Activated CD8-positive, alpha-beta T cell treated with anti-CD3 and anti-CD28 coated beads for 36 hours (primary cell): ENCODE results near the gene CCL4. TPM values are rescaled to one million over a fixed set of nuclear protein-coding genes. Genes with fewer than 3 reads are reported as not detected.
"Not testable (repeated sequence)": the region's sequence is repeated elsewhere in the genome, so short reads cannot be mapped to it uniquely, and the experiment has no call there.

Experiments used
- ATAC-seq: fragments of 200-7000 bp; cut with Tn5 transposase; one replicate; pipeline ENCODE4 v1.10.0; 2021; ENCODE audit warnings: mild to moderate bottlenecking, moderate library complexity
- CTCF ChIA-PET: fragments of 350-600 bp; sonication (Branson Sonifier 250); formaldehyde crosslinking; loops from one replicate; lab custom pipeline; 2021; ENCODE audit warnings: antibody characterized with exemption; lab: Charles Lee
- POLR2A ChIA-PET: fragments of 350-600 bp; sonication (Branson Sonifier 250); formaldehyde crosslinking; loops from one replicate; lab custom pipeline; 2021; ENCODE audit warnings: antibody characterized with exemption; lab: Charles Lee
- DNase-seq: peaks from one replicate; pipeline ENCODE4 v3.0.0-alpha.2; 2020
- H3K27ac Mint-ChIP-seq: one replicate; pipeline ENCODE4 v1.8.0; 2021; ENCODE audit warnings: mild to moderate bottlenecking, mixed read lengths
- H3K27me3 Mint-ChIP-seq: one replicate; pipeline ENCODE4 v1.8.0; 2021; ENCODE audit warnings: mixed read lengths
- H3K36me3 Mint-ChIP-seq: one replicate; pipeline ENCODE4 v1.8.0; 2021; ENCODE audit warnings: low read depth, mixed read lengths
- H3K4me1 Mint-ChIP-seq: one replicate; pipeline ENCODE4 v1.8.0; 2021; ENCODE audit warnings: low read depth, mixed read lengths
- H3K4me3 Mint-ChIP-seq: one replicate; pipeline ENCODE4 v1.8.0; 2021; ENCODE audit warnings: mild to moderate bottlenecking, moderate library complexity, mixed read lengths
- H3K9me3 Mint-ChIP-seq: one replicate; pipeline ENCODE4 v1.8.0; 2021; ENCODE audit warnings: mixed read lengths
- CTCF ChIP-seq: fragments of 200-600 bp; IDR thresholded peaks from one replicate; pipeline ENCODE4 v1.8.0; 2022; ENCODE audit warnings: antibody characterized with exemption, mild to moderate bottlenecking
- intact Hi-C: fragments of 100-400 bp; cut with micrococcal nuclease; formaldehyde crosslinking; loops from one replicate; pipeline ENCODE4 v1.10.0; 2022
- total RNA-seq, 2 experiments: library from RNA; stranded (reverse); gene quantifications; one replicate each; pipeline ENCODE4 v1.2.3, GENCODE V29; 2021

Gene CCL4
- total RNA-seq: 100 to 1,000 TPM; 287 to 290 TPM

- H3K27me3 Mint-ChIP-seq, intact Hi-C loops, H3K9me3 Mint-ChIP-seq: not testable (repeated sequence)
- POLR2A ChIA-PET: interaction anchor here (1.5 to 6.4 kb wide), 2 partner anchors 12 to 15 kb away, joined by 6 to 64 read pairs; partner anchors contain the start of gene CCL3
- ATAC-seq: peak; percentile 74
- H3K4me1 Mint-ChIP-seq: peaks cover 45% of the 10 kb centered on the region
- DNase-seq: peak; percentile 69
- H3K4me3 Mint-ChIP-seq: peak within 1 kb of the TSS; percentile 75
- H3K36me3 Mint-ChIP-seq: peaks cover 12% of the 10 kb centered on the region
- CTCF ChIA-PET: interaction anchor here (1.4 to 2.2 kb wide), 2 partner anchors 31 to 45 kb away, joined by 7 to 8 read pairs; no protein-coding TSS in a partner anchor
- peak within 1 kb of the TSS; percentile 88 for H3K27ac Mint-ChIP-seq
Observed at GRCh38 chr17:36103401-36103975, at the start of gene CCL4. TSS of gene CCL4 (plus strand) at chr17:36103827. CDS start at chr17:36103906, 79 bp downstream.

GRCh38 chr17:36055171-36055570 lies 48.5 kb upstream of the CCL4 start:
- no peak for DNase-seq
- CTCF ChIA-PET: interaction anchor here (1.1 kb wide), 1 partner anchor 10 kb away, joined by 3 read pairs; no protein-coding TSS in a partner anchor
- peaks cover 2% of the 10 kb centered on the region for H3K9me3 Mint-ChIP-seq
- H3K4me1 Mint-ChIP-seq: peaks cover 6% of the 10 kb centered on the region
- ATAC-seq: no peak
- POLR2A ChIA-PET: interaction anchor here (1.0 kb wide), 1 partner anchor 10 kb away, joined by 3 read pairs; no protein-coding TSS in a partner anchor
- peaks cover 8% of the 10 kb centered on the region for H3K27me3 Mint-ChIP-seq
- no peak overlapping the region for H3K27ac Mint-ChIP-seq
- TF ChIP-seq CTCF: no peak
- H3K36me3 Mint-ChIP-seq: peaks cover 1% of the 10 kb centered on the region
- H3K4me3 Mint-ChIP-seq: no peak overlapping the region
- intact Hi-C loops: no loop called here

GRCh38 chr17:36055921-36056520 lies 47.6 kb upstream of the CCL4 start:
- peaks cover under 1% of the 10 kb centered on the region for H3K9me3 Mint-ChIP-seq
- H3K27ac Mint-ChIP-seq: no peak overlapping the region
- H3K4me1 Mint-ChIP-seq: peaks cover 6% of the 10 kb centered on the region
- CTCF ChIA-PET: interaction anchor here (1.3 to 4.4 kb wide), 3 partner anchors 18 to 93 kb away, joined by 4 to 27 read pairs (median 6); no protein-coding TSS in a partner anchor
- no peak overlapping the region for H3K4me3 Mint-ChIP-seq
- ATAC-seq: no peak
- H3K27me3 Mint-ChIP-seq: peaks cover 8% of the 10 kb centered on the region
- DNase-seq: no peak
- intact Hi-C loops: no loop called here
- POLR2A ChIA-PET: interaction anchor here (1.0 kb wide), 1 partner anchor 11 kb away, joined by 3 read pairs; no protein-coding TSS in a partner anchor
- no peak for TF ChIP-seq CTCF
- H3K36me3 Mint-ChIP-seq: peaks cover under 1% of the 10 kb centered on the region

- ChIA-PET CTCF (interaction anchor here (1.1 to 4.4 kb wide), 2 partner anchors 16 to 91 kb away, joined by 4 to 27 read pairs; no protein-coding TSS in a partner anchor), POLR2A (interaction anchor here (1.0 to 1.1 kb wide), 2 partner anchors 8 to 13 kb away, joined by 3 to 4 read pairs; no protein-coding TSS in a partner anchor)
- ATAC-seq (no peak), DNase-seq (no peak)
- no peak overlapping the region for H3K4me3 Mint-ChIP-seq
- no peaks in the 10 kb centered on the region for H3K9me3 Mint-ChIP-seq
- no peak overlapping the region for H3K27ac Mint-ChIP-seq
- peaks cover 8% of the 10 kb centered on the region for H3K27me3 Mint-ChIP-seq
- peaks cover 6% of the 10 kb centered on the region for H3K4me1 Mint-ChIP-seq
- no peak for TF ChIP-seq CTCF
- no peaks in the 10 kb centered on the region for H3K36me3 Mint-ChIP-seq
- intact Hi-C loops: no loop called here
Observed at GRCh38 chr17:36057911-36058310, 45.7 kb upstream of the CCL4 start.

- peaks cover 6% of the 10 kb centered on the region for H3K27me3 Mint-ChIP-seq
- H3K36me3 Mint-ChIP-seq: no peaks in the 10 kb centered on the region
- ATAC-seq: no peak
- H3K4me1 Mint-ChIP-seq: peaks cover 6% of the 10 kb centered on the region
- intact Hi-C loops: no loop called here
- no peak overlapping the region for H3K27ac Mint-ChIP-seq
- H3K4me3 Mint-ChIP-seq: no peak overlapping the region
- TF ChIP-seq CTCF: no peak
- H3K9me3 Mint-ChIP-seq: no peaks in the 10 kb centered on the region
- ChIA-PET CTCF (interaction anchor here (4.4 kb wide), 1 partner anchor 14 kb away, joined by 27 read pairs; no protein-coding TSS in a partner anchor), POLR2A (no interaction called here)
- DNase-seq: no peak
Observed at GRCh38 chr17:36059406-36059805, 44.2 kb upstream of the CCL4 start.
